ENCODE results near the gene RHO. TPM values are rescaled to one million over a fixed set of nuclear protein-coding genes. Genes with fewer than 3 reads are reported as not detected.

The RHO gene
- total RNA-seq, 1 experiment from 2014 or later, result not detected

GRCh38 chr3:129502641-129503408, 25.6 kb upstream of the RHO start:
- no peak overlapping the region for H3K56ac ChIP-seq (ENCODE audit: insufficient read length, low read depth, low read length)
- H2AK5ac ChIP-seq (ENCODE audit: insufficient read length, low read length), result no peak overlapping the region
- no peaks in the 10 kb centered on the region for H3K27me3 ChIP-seq (ENCODE audit: insufficient read depth, low read length)
- 0 out of 2 replicates have a peak, but pooled peaks cover 4% of the 10 kb centered on the region for H3K4me1 ChIP-seq (ENCODE audit: insufficient read depth, low read length)
- no peak for TF ChIP-seq CTCF (conservative IDR thresholded peaks at IDR 0.05)
- H3K18ac ChIP-seq (ENCODE audit: insufficient read length, low read depth, low read length), result no peak overlapping the region
- H4K5ac ChIP-seq (ENCODE audit: insufficient read length, low read depth, low read length), result no peak overlapping the region
- H4K20me1 ChIP-seq (ENCODE audit: control insufficient read depth, insufficient read depth, insufficient read length), result peaks cover 2% of the 10 kb centered on the region
- Mint-ChIP-seq H3K4me1 (peaks cover 14 to 15% of the 10 kb centered on the region in 2 experiments), H3K27me3 (ENCODE audit: low read depth) (peaks cover 1% of the 10 kb centered on the region; the same call in 1 of the 2 replicates), H3K9me3 (no peaks in the 10 kb centered on the region), H3K27ac (no peak overlapping the region), H3K4me3 (no peak overlapping the region), H3K36me3 (ENCODE audit: insufficient read depth in 1 of 3, low read depth in 3 of 3) (peaks cover 5 to 26% (median 9%) of the 10 kb centered on the region in 3 experiments; a peak in 6 of 7 replicates)
- H3K23ac ChIP-seq (ENCODE audit: insufficient read length, low read depth, low read length), result no peak overlapping the region
- no peak overlapping the region for H3K4me2 ChIP-seq (ENCODE audit: insufficient read depth, insufficient read length, low read length)
- H2BK120ac ChIP-seq (ENCODE audit: low read depth, low read length, poor library complexity, severe bottlenecking), result no peak overlapping the region
- no peak overlapping the region for H3K9ac ChIP-seq (ENCODE audit: extremely low read depth, insufficient read length, low read length)
- H2BK5ac ChIP-seq (ENCODE audit: insufficient read length, low read length), result no peak overlapping the region
- no peaks in the 10 kb centered on the region for H3K23me2 ChIP-seq (ENCODE audit: insufficient read length, low read depth, low read length, poor library complexity, severe bottlenecking)
- H2AFZ ChIP-seq (ENCODE audit: low read length), result no peak overlapping the region
- no peak overlapping the region for H4K91ac ChIP-seq (ENCODE audit: insufficient read length, low read depth, low read length)
- no peak overlapping the region for H4K8ac ChIP-seq (replicated peaks; ENCODE audit: insufficient read length, low read depth, low read length)
- no peak overlapping the region for H2BK12ac ChIP-seq (ENCODE audit: insufficient read length, low read depth, low read length)
- H3K79me2 ChIP-seq (ENCODE audit: insufficient read depth, low read length), result no peaks in the 10 kb centered on the region
- H3T11ph ChIP-seq (ENCODE audit: low read length), result no peak overlapping the region
- H2BK20ac ChIP-seq (ENCODE audit: low read depth, low read length, poor library complexity, severe bottlenecking), result no peak overlapping the region
- no peak for DNase-seq
- no peak overlapping the region for H2BK15ac ChIP-seq (ENCODE audit: low read depth, low read length)
- H3K9me3 ChIP-seq (ENCODE audit: control insufficient read depth, low read depth, low read length), result no peaks in the 10 kb centered on the region
- no peaks in the 10 kb centered on the region for H3K79me1 ChIP-seq (ENCODE audit: insufficient read depth, low read depth, low read length, poor library complexity, severe bottlenecking)
- WGBS (ENCODE audit: extremely low coverage, insufficient read length, low lambda C conversion rate), result no CpG with 5 or more reads among the region's 18 CpGs
- H3K14ac ChIP-seq (ENCODE audit: insufficient read depth, low read length), result no peak overlapping the region; the same call in 1 of the 2 replicates
- H3K4ac ChIP-seq (ENCODE audit: low read depth, low read length), result no peak overlapping the region
- no peak overlapping the region for H3K27ac ChIP-seq (ENCODE audit: insufficient read length, low read depth, low read length)
